ENCODE results near the gene GNA14.

GRCh38 chr9:77647267-77648233 lies 572 bp downstream of the GNA14 start:
- no peak for TF ChIP-seq GATA2 (IDR thresholded peaks at IDR 0.05; ENCODE audit: low read depth, low read length)
- TF ChIP-seq GATA3 (IDR thresholded peaks at IDR 0.05; ENCODE audit: low read depth, low read length) = no peak

Measured in SH-SY5Y (cell line).